Esophagus (tissue), 2 donors: ENCODE data around the gene GRAMD1B. TPM values are rescaled to one million over a fixed set of nuclear protein-coding genes. Genes with fewer than 3 reads are reported as not detected.

Experiments
- H3K27ac ChIP-seq, 2 donors: one replicate each; pipeline ENCODE4 v1.5.1; 2013; ENCODE audit warnings: low read depth in 2 of 2, mild to moderate bottlenecking in 2 of 2, inconsistent platforms in 1 of 2, low read length in 1 of 2, moderate library complexity in 1 of 2
- H3K27me3 ChIP-seq, 2 donors: one replicate each; pipeline ENCODE4 v1.6.1; 2013; ENCODE audit warnings: low read length in 2 of 2, control low read depth in 1 of 2, mild to moderate bottlenecking in 1 of 2; ENCODE audit not compliant: insufficient read depth in 2 of 2, control insufficient read depth in 1 of 2
- H3K36me3 ChIP-seq, 2 donors: one replicate each; pipeline ENCODE4 v1.6.1; 2013; ENCODE audit warnings: low read length in 1 of 2; ENCODE audit not compliant: control insufficient read depth in 2 of 2, insufficient read depth in 2 of 2
- H3K4me1 ChIP-seq, 2 donors: one replicate each; pipeline ENCODE4 v1.6.1; 2013; ENCODE audit warnings: low read length in 1 of 2; ENCODE audit not compliant: control insufficient read depth in 2 of 2, insufficient read depth in 2 of 2
- H3K4me3 ChIP-seq, 2 donors: one replicate each; pipeline ENCODE4 v1.5.1; 2013; ENCODE audit warnings: low read length in 2 of 2, mild to moderate bottlenecking in 2 of 2, low read depth in 1 of 2, moderate library complexity in 1 of 2
- H3K9me3 ChIP-seq, 2 donors: one replicate each; pipeline ENCODE4 v1.6.1; 2013; ENCODE audit warnings: mild to moderate bottlenecking in 2 of 2, low read depth in 1 of 2, low read length in 1 of 2, moderate library complexity in 1 of 2; ENCODE audit not compliant: control insufficient read depth in 2 of 2, insufficient read depth in 1 of 2
- WGBS, 2 donors: extraction: QIAGEN DNeasy Blood & Tissue Kit; methylation state at CpG; one replicate each; pipeline ENCODE4 v1.1.7; 2013; 5-methylcytosine and 5-hydroxymethylcytosine counted together
- polyA plus RNA-seq, 2 donors: library from polyadenylated mRNA; stranded (reverse); fragments of 200-250 nt; gene quantifications; one replicate each; pipeline ENCODE4 v1.2.3, GENCODE V29; 2013
- donor health status: healthy with polysubstance abuse.
- donor health status: Bipolar disorder and iron deficiency.

GRAMD1B gene
- polyA plus RNA-seq, 2 donors: 0.26 to 0.37 TPM

DNA sequence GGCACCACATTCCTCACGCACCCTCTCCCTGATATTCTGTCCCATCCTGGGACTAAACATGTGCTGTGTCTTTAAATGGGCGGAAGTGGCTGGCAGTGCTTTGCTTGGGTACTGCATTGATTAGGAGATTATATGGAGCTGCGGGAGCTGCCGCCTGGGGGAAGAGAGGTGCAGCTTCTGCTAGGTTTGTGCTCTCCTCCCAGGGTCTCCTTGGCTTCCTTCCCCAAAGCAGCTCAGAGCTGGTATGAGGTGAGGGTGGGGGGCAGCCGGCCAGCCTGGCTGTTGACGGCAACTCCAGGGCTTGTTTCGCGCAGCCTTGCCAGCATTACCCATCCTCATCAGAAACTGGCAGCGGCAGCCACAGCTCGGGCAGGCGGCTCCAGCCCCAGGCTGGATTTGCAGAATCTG is 95.4 kb downstream of the GRAMD1B start:
- H3K27ac ChIP-seq: no peak overlapping the region
- no peaks in the 10 kb centered on the region for H3K27me3 ChIP-seq
- H3K4me1 ChIP-seq: peaks cover 0 to 4% of the 10 kb centered on the region in 2 donors
- no peaks in the 10 kb centered on the region for H3K9me3 ChIP-seq
- H3K36me3 ChIP-seq: no peaks in the 10 kb centered on the region
- 30 to 41% methylated on average over 11 of the region's 11 CpGs for WGBS, 2 donors
- H3K4me3 ChIP-seq: peak overlapping the region; percentile 7 to 28

DNA sequence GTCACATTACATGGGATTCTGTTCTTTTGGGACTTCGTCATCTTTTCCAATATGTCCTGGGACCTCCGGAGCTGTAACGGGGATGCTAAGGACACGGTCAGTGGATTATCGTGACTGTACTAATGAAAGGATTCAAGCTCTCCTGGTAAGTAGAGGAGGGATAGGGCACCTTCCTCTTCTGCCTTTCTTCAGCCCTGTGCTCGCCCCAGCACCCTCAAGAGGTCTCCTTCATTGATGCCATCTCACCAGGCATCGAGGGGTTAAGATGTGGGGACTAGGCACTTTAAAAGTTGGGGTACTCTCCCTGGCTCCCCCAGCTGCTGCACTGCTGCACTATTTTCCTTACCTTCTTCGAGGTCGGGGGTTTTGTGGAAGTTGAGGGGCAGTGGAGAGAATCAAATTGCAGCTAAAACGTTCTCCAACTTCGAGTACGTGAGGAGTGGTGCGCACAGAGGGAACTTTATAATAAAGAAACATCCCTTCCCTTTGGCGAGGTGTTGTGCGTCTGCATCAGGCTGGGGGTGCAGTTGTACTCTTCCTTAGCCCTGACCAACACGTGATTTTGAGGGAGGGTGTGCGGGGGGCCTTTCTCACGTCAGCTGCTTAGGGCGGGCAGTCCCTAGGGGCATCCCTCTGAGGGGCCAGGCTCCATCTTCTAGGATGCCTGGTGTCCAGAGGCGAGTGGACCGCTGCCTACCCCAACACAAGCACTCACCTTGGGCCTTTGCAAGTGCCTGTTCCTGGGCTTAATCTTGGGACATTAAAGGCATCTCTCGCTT is 96.1 kb downstream of the GRAMD1B start:
- 78 to 79% methylated on average over 22 of the region's 22 CpGs for WGBS, 2 donors
- H3K4me3 ChIP-seq: no peak overlapping the region
- no peak overlapping the region for H3K27ac ChIP-seq
- peaks cover 0 to 4% of the 10 kb centered on the region in 2 donors for H3K4me1 ChIP-seq
- no peaks in the 10 kb centered on the region for H3K9me3 ChIP-seq
- H3K27me3 ChIP-seq: no peaks in the 10 kb centered on the region
- H3K36me3 ChIP-seq: no peaks in the 10 kb centered on the region

DNA sequence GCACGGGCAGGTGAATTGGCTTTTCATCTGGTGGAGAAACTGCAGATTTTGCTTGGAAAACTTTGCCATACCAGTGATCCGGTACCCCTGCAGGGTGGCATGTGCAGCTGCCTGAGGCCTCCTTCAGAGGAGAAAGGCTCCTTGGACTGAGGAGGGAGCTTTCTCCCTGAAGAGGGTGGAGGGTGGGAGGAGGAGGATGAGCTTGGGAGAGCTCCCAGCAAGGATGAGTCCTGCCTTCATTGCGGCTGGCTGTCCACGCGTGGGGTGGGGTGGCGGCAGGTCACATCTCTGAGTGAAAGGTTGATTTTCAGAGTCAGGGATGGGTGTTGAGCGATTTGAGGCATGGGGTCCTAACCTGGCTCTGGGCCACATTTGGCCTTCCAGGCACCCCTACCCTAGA is 96.8 kb downstream of the GRAMD1B start:
- no peaks in the 10 kb centered on the region for H3K27me3 ChIP-seq
- H3K27ac ChIP-seq: no peak overlapping the region
- peaks cover 0 to 4% of the 10 kb centered on the region in 2 donors for H3K4me1 ChIP-seq
- WGBS, 2 donors: 89 to 93% methylated on average over 7 of the region's 7 CpGs
- H3K36me3 ChIP-seq: no peaks in the 10 kb centered on the region
- H3K9me3 ChIP-seq: no peaks in the 10 kb centered on the region
- H3K4me3 ChIP-seq: no peak overlapping the region

DNA sequence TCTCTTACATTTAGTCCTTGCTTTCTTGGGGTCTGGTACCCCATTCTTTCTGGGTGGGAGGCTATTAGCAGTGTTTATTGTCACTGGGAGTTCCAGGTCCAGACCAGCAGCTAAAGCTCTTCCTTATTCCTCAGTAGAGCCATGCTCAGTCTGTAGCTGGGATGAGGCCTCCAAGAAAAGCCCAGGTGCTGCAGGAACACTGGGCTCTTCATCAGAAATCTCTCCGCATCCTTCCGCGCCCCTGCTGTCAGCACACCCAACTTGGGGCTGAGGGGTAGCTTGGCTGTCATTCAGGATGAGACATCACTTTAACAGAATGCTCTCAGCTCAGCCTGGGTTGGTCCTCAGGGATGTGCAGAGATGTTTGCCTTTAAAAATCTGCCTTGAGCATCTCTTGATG is 97.5 kb downstream of the GRAMD1B start:
- peaks cover 0 to 8% of the 10 kb centered on the region in 2 donors for H3K4me1 ChIP-seq
- no peaks in the 10 kb centered on the region for H3K27me3 ChIP-seq
- no peaks in the 10 kb centered on the region for H3K36me3 ChIP-seq
- H3K27ac ChIP-seq: no peak overlapping the region
- 96% methylated on average over 3 of the region's 3 CpGs for WGBS, 2 donors
- no peaks in the 10 kb centered on the region for H3K9me3 ChIP-seq
- no peak overlapping the region for H3K4me3 ChIP-seq

DNA sequence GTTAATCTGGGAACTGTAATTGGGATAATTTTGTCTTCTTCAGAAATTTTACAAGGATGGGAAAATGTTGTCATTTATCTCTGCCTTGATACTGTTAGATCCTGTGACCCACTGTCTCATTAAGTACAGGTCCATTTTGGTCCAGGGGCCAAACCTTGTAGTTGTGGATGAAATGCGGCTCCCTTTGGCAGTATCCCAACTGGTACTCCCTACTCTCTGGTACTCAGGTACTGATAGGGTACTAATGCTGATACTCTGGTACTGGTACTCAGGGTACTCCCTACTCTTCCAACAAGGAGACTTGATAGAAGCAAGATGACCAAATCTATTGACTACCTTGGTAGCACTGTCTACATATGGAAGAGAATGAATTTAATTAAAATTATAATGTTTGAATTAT is 97.9 kb downstream of the GRAMD1B start:
- Histone ChIP-seq H3K36me3 (no peaks in the 10 kb centered on the region), H3K9me3 (no peaks in the 10 kb centered on the region), H3K27ac (no peak overlapping the region), H3K27me3 (no peaks in the 10 kb centered on the region), H3K4me1 (peaks cover 0 to 8% of the 10 kb centered on the region in 2 donors), H3K4me3 (no peak overlapping the region)
- WGBS, 2 donors: 91 to 100% methylated on average over 1 of the region's 1 CpG

DNA sequence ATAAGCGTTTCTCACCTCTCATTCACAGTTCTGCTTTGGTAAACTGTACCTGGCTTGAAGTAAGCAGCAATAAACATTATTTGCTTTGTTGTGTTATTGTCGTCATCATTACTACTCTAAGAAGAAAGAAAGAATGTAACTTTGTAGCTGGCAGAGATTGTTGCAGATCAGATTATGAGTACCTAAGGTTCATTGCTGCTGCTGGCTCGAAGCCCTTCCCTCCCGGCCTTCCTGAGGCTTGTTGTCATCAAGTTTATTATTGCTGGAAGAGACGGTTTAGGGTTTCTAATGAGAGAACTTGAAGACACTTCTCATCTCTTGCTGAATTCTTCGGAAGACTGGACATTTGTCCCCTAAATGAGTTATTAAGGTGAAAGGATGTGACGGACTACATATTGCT is 101.3 kb downstream of the GRAMD1B start:
- Histone ChIP-seq H3K4me3 (no peak overlapping the region), H3K4me1 (peaks cover 0 to 4% of the 10 kb centered on the region in 2 donors), H3K36me3 (no peaks in the 10 kb centered on the region), H3K27ac (no peak overlapping the region), H3K9me3 (no peaks in the 10 kb centered on the region), H3K27me3 (no peaks in the 10 kb centered on the region)
- WGBS, 2 donors: 76 to 81% methylated on average over 7 of the region's 7 CpGs

DNA sequence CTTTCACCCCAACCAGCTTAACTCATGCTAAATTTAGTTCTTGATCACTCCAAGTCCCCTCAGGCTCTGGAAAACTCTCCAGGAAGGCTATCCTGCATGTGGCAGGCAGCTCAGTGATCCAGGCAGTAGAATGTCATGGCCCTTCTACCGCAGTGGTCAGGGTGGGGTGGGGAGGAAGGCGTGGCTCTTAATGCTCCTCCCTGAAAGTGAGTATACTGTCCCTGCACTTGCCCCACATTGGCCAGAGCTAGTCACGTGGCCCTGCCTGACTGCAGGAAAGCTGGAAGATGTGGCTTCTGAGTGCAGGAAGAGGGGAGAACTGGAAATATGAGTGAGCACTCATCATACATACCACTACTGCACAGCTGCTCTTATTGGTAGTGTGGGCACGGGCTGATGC is 102.1 kb downstream of the GRAMD1B start:
- 81 to 92% methylated on average over 4 of the region's 4 CpGs for WGBS, 2 donors
- Histone ChIP-seq H3K36me3 (no peaks in the 10 kb centered on the region), H3K9me3 (peaks cover 0 to 2% of the 10 kb centered on the region in 2 donors), H3K27ac (no peak overlapping the region), H3K4me1 (peaks cover 0 to 4% of the 10 kb centered on the region in 2 donors), H3K27me3 (no peaks in the 10 kb centered on the region), H3K4me3 (no peak overlapping the region)

DNA sequence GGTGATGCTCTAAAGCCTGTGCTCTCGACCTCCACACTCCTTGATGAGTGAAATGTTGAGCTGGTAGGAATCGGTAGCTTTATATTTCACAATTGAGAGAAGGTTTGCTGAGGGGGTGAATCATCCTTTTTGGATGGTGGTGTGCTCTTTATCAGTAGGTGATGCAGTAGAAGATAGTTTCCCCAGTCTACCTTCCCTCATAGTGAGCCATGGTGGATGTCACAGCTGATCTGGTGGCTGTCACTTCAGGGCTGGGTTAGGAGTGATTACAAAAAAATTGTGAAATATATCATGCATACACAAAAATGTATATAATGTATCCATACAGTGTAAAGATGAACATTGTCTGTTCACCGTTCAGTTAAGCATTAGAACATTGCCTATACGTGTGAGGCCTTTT is 105.3 kb downstream of the GRAMD1B start:
- H3K27me3 ChIP-seq: no peaks in the 10 kb centered on the region
- H3K9me3 ChIP-seq: peaks cover 0 to 2% of the 10 kb centered on the region in 2 donors
- no peak overlapping the region for H3K27ac ChIP-seq
- peaks cover 0 to 4% of the 10 kb centered on the region in 2 donors for H3K4me1 ChIP-seq
- H3K36me3 ChIP-seq: no peaks in the 10 kb centered on the region
- H3K4me3 ChIP-seq: no peak overlapping the region
- WGBS, 2 donors: 86 to 89% methylated on average over 4 of the region's 4 CpGs

DNA sequence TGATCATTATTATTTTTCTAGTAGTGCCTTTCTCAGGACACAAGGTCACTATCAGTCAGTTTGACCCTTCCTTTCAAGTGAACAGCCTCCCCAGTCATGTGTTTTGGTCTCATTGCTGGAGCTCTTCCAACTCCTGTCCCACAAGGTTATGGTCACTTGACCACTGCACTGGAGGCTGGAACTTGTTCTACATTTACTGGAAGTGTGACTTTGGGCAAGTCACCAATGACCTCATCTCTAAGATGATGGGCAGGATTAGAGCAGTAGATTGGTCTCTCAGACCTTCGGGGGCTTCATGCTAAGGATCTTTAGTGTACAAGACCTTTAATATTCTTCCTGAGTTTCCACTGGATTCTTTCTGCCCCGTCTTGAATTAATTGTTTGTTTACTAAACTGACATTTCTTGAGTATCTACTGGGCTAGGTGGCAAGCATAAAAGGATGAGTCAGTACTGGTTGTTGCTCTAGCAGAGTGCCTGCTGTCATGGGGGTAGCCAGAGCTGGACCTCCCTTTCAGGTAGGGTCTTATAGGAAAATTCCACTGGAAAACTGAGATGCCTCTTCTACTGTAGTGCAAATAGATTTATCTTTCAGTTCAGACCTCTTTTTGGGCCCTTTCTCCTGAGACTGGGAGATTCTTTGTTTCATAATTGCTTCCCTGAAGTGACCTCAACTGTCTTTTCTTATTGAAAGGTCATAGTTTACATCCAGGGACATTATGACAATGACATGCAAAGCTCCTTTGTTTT is 106.8 kb downstream of the GRAMD1B start:
- Histone ChIP-seq H3K9me3 (peaks cover 0 to 2% of the 10 kb centered on the region in 2 donors), H3K27me3 (no peaks in the 10 kb centered on the region), H3K4me1 (peaks cover 0 to 4% of the 10 kb centered on the region in 2 donors), H3K4me3 (no peak overlapping the region), H3K36me3 (no peaks in the 10 kb centered on the region), H3K27ac (peak overlapping the region in 1 of 2 donors; percentile 1)
- 67 to 69% methylated on average over 2 of the region's 2 CpGs for WGBS, 2 donors
